ENCODE data around the gene RP2.

Gene RP2

DNA sequence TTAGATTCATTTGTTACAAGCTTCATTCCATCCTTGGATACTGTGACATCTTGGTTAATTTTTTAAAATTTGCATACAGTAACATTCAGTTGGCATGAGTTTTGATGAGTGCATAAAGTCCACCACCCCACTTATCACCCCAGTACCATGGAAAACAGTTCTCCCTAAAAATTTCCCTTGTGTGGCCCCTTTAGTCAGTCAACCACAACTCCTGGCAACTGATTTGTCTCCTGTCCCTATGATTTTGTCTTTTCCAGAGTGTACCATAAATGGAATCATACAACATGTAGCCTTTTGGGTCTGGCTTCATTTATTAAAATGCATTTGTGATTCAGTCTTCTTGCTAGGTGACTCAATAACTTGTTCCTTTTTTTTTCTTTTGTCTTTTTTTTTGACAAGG lies 29.9 kb downstream of the RP2 start:
- no peak for TF ChIP-seq ZNF274 (IDR thresholded peaks at IDR 0.05; ENCODE audit: low read depth, low read length)
- no peak overlapping the region for H3K4me3 ChIP-seq (ENCODE audit: low read length)

- no peak overlapping the region for H3K4me3 ChIP-seq (ENCODE audit: low read length)
- TF ChIP-seq ZNF274 (IDR thresholded peaks at IDR 0.05; ENCODE audit: low read depth, low read length): no peak
Measured at GRCh38 chrX:46873746-46874145, 36.9 kb downstream of the RP2 start.

DNA sequence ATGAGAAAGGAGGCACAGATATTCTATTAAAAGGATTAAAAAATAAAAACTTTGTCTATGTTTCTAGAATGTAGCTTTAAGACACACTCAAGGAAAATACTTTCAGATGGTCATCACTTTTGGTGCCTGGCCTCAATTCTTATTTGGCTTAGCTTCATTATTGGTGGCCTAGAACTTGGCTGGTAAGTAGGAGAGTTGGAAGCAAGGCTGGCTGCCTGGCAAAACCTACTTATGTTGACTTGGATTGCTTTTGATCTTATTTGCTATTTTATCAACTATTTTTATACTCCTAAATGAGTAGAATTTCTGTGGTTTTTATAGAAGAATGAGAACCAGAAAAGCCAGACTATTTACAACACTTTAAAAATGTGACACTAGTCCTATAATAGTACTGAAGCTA lies 40.1 kb downstream of the RP2 start:
- no peak overlapping the region for H3K4me3 ChIP-seq (ENCODE audit: low read length)
- TF ChIP-seq ZNF274 (IDR thresholded peaks at IDR 0.05; ENCODE audit: low read depth, low read length): no peak

GRCh38 chrX:46882266-46882665 lies 45.4 kb downstream of the RP2 start:
- H3K4me3 ChIP-seq (ENCODE audit: low read length): no peak overlapping the region
- no peak for TF ChIP-seq ZNF274 (IDR thresholded peaks at IDR 0.05; ENCODE audit: low read depth, low read length)

- H3K4me3 ChIP-seq (ENCODE audit: low read length): no peak overlapping the region
- TF ChIP-seq ZNF274 (IDR thresholded peaks at IDR 0.05; ENCODE audit: low read depth, low read length): no peak
Measured at GRCh38 chrX:46884799-46885198, 48.0 kb downstream of the RP2 start.

- no peak overlapping the region for H3K4me3 ChIP-seq (ENCODE audit: low read length)
- TF ChIP-seq ZNF274 (IDR thresholded peaks at IDR 0.05; ENCODE audit: low read depth, low read length): no peak
Measured at GRCh38 chrX:46898207-46898606, 61.4 kb downstream of the RP2 start.

DNA sequence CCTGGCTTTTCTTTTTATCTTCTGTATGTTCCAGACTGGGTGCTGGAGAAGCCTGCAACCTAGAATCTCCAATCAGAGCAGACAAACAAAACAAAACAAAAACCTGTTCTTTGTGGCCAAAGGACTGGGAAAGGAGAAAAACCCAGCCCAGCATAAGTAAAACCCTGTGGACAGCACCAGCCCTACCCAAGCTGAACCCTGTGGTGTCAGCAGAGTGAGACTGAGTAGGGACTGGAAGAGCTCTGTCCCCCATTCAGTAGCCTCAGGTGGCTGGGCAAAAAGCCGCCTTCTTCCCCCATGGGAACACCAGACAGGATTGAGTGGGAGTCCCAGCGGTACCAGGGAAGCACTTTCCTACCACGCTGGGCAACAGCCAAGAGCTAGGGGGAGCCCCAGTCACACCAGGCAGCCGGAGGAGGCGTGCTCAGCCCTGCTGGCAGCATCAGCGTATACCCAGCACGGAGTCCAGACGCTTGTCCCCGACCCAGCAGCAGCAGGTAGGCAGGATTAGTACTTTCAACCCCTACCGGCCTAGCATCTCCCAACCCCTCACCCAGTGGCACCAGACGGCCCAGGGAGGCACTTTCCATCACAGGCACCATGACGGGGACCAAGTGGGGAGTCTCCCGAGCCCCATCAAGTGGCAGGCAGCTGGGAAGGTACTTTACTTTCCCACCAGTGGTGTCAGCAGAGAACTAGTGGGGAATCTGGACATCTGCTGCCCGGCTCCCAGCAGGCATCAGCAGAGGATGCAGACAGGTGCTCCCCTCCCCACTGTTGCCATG lies 66.8 kb downstream of the RP2 start:
- no peak for TF ChIP-seq ZNF274 (IDR thresholded peaks at IDR 0.05; ENCODE audit: low read depth, low read length)
- H3K4me3 ChIP-seq (ENCODE audit: low read length): no peak overlapping the region; the same call in 1 of the 2 replicates

GRCh38 chrX:46904626-46905025 lies 67.8 kb downstream of the RP2 start:
- no peak overlapping the region for H3K4me3 ChIP-seq (ENCODE audit: low read length)
- TF ChIP-seq ZNF274 (IDR thresholded peaks at IDR 0.05; ENCODE audit: low read depth, low read length): no peak

DNA sequence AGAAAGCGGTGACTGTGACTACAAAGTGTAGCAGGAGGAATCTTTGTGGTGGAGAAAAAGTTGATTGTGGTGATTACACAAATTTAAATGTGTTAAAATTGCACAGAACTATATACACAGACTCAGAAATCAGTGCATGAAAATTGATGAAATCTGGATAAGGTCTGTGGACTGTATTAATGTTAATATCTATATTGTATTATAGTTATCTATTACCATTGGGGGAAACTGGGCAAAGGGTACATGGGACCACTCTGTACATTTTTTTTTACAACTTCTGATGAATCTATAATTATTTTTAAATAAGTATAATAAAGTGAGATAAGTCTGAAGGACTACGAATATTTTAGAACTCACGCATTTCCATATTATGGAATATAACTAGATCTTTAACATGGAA lies 73.6 kb downstream of the RP2 start:
- H3K4me3 ChIP-seq (ENCODE audit: low read length): no peak overlapping the region
- no peak for TF ChIP-seq ZNF274 (IDR thresholded peaks at IDR 0.05; ENCODE audit: low read depth, low read length)

- peak within 1 kb of the TSS; percentile 90 for H3K4me3 ChIP-seq (ENCODE audit: low read length)
- TF ChIP-seq ZNF274 (IDR thresholded peaks at IDR 0.05; ENCODE audit: low read depth, low read length): no peak
Measured at GRCh38 chrX:46912098-46912602, 75.3 kb downstream of the RP2 start, which contains the start of gene JADE3. Gene JADE3, plus strand, starts transcription at chrX:46912421. Its CDS starts 72,474 bp downstream, at chrX:46984895.

- H3K4me3 ChIP-seq (ENCODE audit: low read length): peak overlapping the region; percentile 90
- TF ChIP-seq ZNF274 (IDR thresholded peaks at IDR 0.05; ENCODE audit: low read depth, low read length): no peak
Measured at GRCh38 chrX:46912603-46913491, 76.0 kb downstream of the RP2 start.

DNA sequence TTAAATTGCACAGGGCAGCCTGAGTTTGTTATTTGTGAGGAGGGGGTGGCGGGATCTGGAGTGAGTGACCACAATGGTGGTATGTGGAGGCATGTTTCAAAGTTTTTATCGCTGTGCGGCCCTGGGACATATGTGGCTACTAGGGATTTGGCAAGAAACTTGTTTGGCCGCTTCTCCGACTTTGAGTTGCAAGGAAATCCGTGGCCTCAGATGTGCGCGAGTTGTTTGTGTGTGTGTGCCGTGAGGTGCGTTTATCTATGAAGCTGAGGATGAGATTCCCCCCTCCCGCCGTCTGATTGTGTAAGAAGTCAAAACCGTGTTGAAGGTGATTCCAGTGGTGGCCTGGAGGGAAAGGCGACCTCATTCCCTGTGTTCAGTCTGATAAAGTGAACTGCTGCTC lies 76.8 kb downstream of the RP2 start:
- peak overlapping the region; percentile 90 for H3K4me3 ChIP-seq (ENCODE audit: low read length)
- TF ChIP-seq ZNF274 (IDR thresholded peaks at IDR 0.05; ENCODE audit: low read depth, low read length): no peak

DNA sequence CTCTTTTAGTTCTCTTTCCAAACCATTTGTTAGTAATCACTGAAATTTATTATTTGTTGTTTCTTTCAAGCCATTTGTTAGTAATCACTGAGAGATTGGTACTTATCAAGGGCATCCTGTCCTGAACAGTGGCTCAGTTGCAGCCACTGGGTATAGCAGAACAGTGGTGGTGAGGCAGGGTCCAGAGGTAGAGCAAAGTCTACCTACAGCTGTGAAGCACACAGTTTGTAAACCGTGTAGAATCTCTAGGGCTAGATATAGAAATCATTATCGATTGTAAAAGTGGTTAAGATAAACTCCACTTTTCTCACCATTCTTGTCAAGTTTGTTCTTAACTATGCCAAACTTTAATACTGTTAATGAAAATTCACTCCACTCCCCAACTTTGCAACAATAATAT lies 79.4 kb downstream of the RP2 start:
- TF ChIP-seq ZNF274 (IDR thresholded peaks at IDR 0.05; ENCODE audit: low read depth, low read length): no peak

GRCh38 chrX:46917622-46918021 lies 80.8 kb downstream of the RP2 start:
- no peak for TF ChIP-seq ZNF274 (IDR thresholded peaks at IDR 0.05; ENCODE audit: low read depth, low read length)
- no peak overlapping the region for H3K4me3 ChIP-seq (ENCODE audit: low read length)

More for the DNA sequence above, 79.4 kb downstream of the RP2 start:
- H3K4me3 ChIP-seq (ENCODE audit: low read length): no peak overlapping the region

DNA sequence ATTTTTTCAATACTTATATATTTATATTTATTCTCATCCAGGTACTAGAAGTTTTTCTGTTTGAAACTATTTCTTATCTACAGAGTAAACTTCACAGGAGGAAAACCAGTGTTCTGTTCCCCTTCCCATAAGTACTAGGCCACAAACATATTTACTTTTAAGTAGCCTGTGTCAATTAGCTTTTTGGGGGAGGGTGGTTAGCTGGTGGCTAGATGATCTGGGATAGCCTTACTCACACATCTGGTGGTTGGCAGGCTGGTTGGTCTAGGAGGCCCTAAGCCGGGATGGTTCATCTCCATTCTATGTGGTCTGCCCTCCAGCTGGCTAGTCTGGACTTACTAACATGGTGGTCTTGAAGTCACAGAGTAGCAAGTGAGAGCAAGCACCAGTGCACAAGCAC lies 81.6 kb downstream of the RP2 start:
- no peak for TF ChIP-seq ZNF274 (IDR thresholded peaks at IDR 0.05; ENCODE audit: low read depth, low read length)
- no peak overlapping the region for H3K4me3 ChIP-seq (ENCODE audit: low read length)

All from GM08714 (cell line).